ENCODE results near the gene GBX2. TPM values are rescaled to one million over a fixed set of nuclear protein-coding genes. Genes with fewer than 3 reads are reported as not detected.

The GBX2 gene
- total and polyA plus RNA-seq, 2 donors (not counting 1 experiment from before 2014, with no cell fraction given), result not detected

DNA sequence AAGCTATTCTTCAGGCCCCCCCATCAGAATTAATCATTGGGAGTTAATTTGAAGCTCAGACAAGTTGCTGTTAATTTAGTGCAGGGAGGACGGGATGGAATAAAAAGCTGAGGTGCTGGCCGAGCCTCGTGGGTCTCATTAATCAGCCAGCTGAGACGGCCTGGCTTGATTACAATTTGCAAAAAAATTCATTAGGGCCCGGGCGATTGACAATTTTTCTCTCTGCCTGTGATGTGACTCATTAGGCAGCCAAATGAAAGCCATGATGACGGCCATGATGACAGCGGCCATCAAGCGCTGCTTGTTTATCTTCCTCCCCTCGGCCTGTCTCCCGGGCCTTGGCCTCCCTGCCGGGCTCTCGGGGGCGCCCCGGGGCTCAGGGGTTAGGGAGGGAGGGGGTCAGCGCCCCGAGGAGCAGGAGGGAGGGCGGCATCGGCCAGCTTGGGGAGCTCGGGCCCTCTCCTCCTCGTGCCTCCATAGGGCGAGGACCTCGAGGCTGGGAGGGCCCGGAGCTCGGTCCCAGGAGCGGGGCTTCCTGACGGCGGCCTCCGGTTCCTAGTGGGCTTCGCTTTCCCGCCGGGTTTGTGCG is 5.2 kb downstream of the GBX2 start:
- CTCF ChIA-PET, result no interaction called here
- Histone ChIP-seq H4K20me1 (ENCODE audit: control insufficient read depth, insufficient read depth, low read length, poor library complexity, severe bottlenecking) (no peaks in the 10 kb centered on the region), H3K36me3 (replicated peaks in 1 of 2; ENCODE audit: control extremely low read depth in 1 of 2, control insufficient read depth in 1 of 2, extremely low read depth in 1 of 2, insufficient read depth in 2 of 2, low read length in 1 of 2) (no peaks in the 10 kb centered on the region), H3K4me1 (ENCODE audit: control insufficient read depth in 2 of 2, insufficient read depth in 2 of 2, low read length in 2 of 2) (peaks cover 0 to 12% of the 10 kb centered on the region in 2 donors), H3K27ac (ENCODE audit: low read length in 2 of 2) (no peak overlapping the region), H3K4me2 (replicated peaks; ENCODE audit: low read depth, low read length, poor library complexity, severe bottlenecking) (no peak overlapping the region), H3K9ac (ENCODE audit: low read length) (no peak overlapping the region), H3K79me2 (ENCODE audit: control insufficient read depth, insufficient read depth, low read length) (no peaks in the 10 kb centered on the region), H2AFZ (ENCODE audit: insufficient read depth, low read depth, low read length, poor library complexity, severe bottlenecking) (no peak overlapping the region), H3K4me3 (ENCODE audit: control extremely low read depth in 1 of 5, extremely low read depth in 1 of 5, insufficient read depth in 1 of 5, low read depth in 2 of 5, low read length in 4 of 5) (no peak overlapping the region), H3K9me3 (ENCODE audit: control extremely low read depth in 1 of 3, control insufficient read depth in 2 of 3, insufficient read depth in 1 of 3, low read length in 2 of 3) (peaks cover 0 to 23% (median 0%) of the 10 kb centered on the region in 3 donors), H3K27me3 (replicated peaks in 1 of 4; ENCODE audit: control extremely low read depth in 1 of 4, control insufficient read depth in 3 of 4, insufficient read depth in 4 of 4, low read length in 3 of 4) (peaks cover 0 to 70% (median 23%) of the 10 kb centered on the region in 4 experiments)
- 17% methylated on average over 31 of the region's 33 CpGs for WGBS (ENCODE audit: insufficient coverage)
- Mint-ChIP-seq H3K4me1 (peaks cover 10% of the 10 kb centered on the region), H3K27ac (no peak overlapping the region), H3K27me3 (peaks cover 39% of the 10 kb centered on the region), H3K4me3 (no peak overlapping the region), H3K9me3 (ENCODE audit: insufficient read depth) (no peaks in the 10 kb centered on the region)
- DNase-seq, result no peak
- intact Hi-C loops (cut with micrococcal nuclease), result no loop called here
- no peak for ATAC-seq (ENCODE audit: low read depth)
- POLR2A ChIA-PET, result no interaction called here
- TF ChIP-seq, protein P1, sequence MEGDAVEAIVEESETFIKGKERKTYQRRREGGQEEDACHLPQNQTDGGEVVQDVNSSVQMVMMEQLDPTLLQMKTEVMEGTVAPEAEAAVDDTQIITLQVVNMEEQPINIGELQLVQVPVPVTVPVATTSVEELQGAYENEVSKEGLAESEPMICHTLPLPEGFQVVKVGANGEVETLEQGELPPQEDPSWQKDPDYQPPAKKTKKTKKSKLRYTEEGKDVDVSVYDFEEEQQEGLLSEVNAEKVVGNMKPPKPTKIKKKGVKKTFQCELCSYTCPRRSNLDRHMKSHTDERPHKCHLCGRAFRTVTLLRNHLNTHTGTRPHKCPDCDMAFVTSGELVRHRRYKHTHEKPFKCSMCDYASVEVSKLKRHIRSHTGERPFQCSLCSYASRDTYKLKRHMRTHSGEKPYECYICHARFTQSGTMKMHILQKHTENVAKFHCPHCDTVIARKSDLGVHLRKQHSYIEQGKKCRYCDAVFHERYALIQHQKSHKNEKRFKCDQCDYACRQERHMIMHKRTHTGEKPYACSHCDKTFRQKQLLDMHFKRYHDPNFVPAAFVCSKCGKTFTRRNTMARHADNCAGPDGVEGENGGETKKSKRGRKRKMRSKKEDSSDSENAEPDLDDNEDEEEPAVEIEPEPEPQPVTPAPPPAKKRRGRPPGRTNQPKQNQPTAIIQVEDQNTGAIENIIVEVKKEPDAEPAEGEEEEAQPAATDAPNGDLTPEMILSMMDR (IDR thresholded peaks at IDR 0.05), result no peak
- TF ChIP-seq EZH2 (IDR thresholded peaks at IDR 0.05; ENCODE audit: borderline replicate concordance, insufficient read depth, low read depth, low read length, poor library complexity, severe bottlenecking), result no peak

DNA sequence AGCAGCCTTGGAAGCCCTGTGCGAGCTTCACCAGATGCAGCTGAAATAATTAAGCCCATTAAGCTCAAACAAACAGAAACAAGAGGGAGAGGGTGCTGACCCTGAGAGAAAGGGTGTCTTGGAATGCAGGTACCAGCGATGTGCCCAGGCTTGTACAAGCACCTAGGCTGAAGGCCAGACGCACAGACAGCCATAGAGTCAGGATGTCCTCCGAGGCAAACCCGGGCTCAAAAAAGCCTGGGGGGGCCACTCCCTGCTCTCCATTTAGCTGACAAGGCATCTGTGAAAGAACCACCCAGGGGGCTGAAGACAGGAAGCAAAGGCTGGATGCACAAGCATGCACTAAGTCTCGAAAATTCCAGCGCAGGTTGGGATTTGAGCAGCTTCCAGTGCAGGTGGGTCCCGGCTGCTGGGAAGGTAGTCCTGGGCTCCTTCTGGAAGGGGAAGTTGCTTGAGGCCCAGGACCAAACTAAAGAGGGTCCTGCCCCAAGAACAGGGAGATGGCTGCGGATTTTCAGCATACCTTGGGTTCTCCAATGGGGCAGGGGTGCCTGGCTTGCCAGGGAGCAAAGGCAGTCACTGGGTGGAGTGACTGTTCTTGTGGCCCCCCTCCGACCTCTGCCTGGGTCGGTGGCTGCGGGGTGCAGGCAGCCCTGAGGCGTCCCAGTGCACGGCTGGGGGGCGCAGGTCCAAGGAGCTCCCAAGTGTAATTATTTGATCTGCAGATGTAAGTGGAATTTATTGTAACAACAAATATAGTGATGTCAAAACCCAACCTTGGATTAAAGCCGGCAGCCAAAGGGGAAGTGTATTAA is 5.9 kb downstream of the GBX2 start:
- H3K27ac Mint-ChIP-seq, result no peak overlapping the region
- TF ChIP-seq EZH2 (IDR thresholded peaks at IDR 0.05; ENCODE audit: borderline replicate concordance, insufficient read depth, low read depth, low read length, poor library complexity, severe bottlenecking), result no peak
- TF ChIP-seq, protein P1 (IDR thresholded peaks at IDR 0.05), result no peak
- H2AFZ ChIP-seq (ENCODE audit: insufficient read depth, low read depth, low read length, poor library complexity, severe bottlenecking), result no peak overlapping the region
- ChIA-PET CTCF (no interaction called here), POLR2A (no interaction called here)
- H3K4me1 Mint-ChIP-seq, result peaks cover 10% of the 10 kb centered on the region
- H3K27me3 Mint-ChIP-seq, result peaks cover 47% of the 10 kb centered on the region
- no peak for ATAC-seq (ENCODE audit: low read depth)
- H3K27ac ChIP-seq (ENCODE audit: low read length in 2 of 2), result no peak overlapping the region
- no peak for DNase-seq
- H3K27me3 ChIP-seq (replicated peaks in 1 of 4; ENCODE audit: control extremely low read depth in 1 of 4, control insufficient read depth in 3 of 4, insufficient read depth in 4 of 4, low read length in 3 of 4), result peaks cover 0 to 73% (median 23%) of the 10 kb centered on the region in 4 experiments
- intact Hi-C loops (cut with micrococcal nuclease), result no loop called here
- H3K9me3 ChIP-seq (ENCODE audit: control extremely low read depth in 1 of 3, control insufficient read depth in 2 of 3, insufficient read depth in 1 of 3, low read length in 2 of 3), result peaks cover 0 to 23% (median 0%) of the 10 kb centered on the region in 3 donors
- H3K36me3 ChIP-seq (replicated peaks in 1 of 2; ENCODE audit: control extremely low read depth in 1 of 2, control insufficient read depth in 1 of 2, extremely low read depth in 1 of 2, insufficient read depth in 2 of 2, low read length in 1 of 2), result no peaks in the 10 kb centered on the region
- H3K4me3 Mint-ChIP-seq, result no peak overlapping the region
- H3K4me2 ChIP-seq (replicated peaks; ENCODE audit: low read depth, low read length, poor library complexity, severe bottlenecking), result no peak overlapping the region
- H3K4me1 ChIP-seq (ENCODE audit: control insufficient read depth in 2 of 2, insufficient read depth in 2 of 2, low read length in 2 of 2), result peaks cover 0 to 12% of the 10 kb centered on the region in 2 donors
- H3K9ac ChIP-seq (ENCODE audit: low read length), result no peak overlapping the region
- H3K79me2 ChIP-seq (ENCODE audit: control insufficient read depth, insufficient read depth, low read length), result no peaks in the 10 kb centered on the region
- H3K9me3 Mint-ChIP-seq (ENCODE audit: insufficient read depth), result no peaks in the 10 kb centered on the region
- no peaks in the 10 kb centered on the region for H4K20me1 ChIP-seq (ENCODE audit: control insufficient read depth, insufficient read depth, low read length, poor library complexity, severe bottlenecking)
- H3K4me3 ChIP-seq (ENCODE audit: control extremely low read depth in 1 of 5, extremely low read depth in 1 of 5, insufficient read depth in 1 of 5, low read depth in 2 of 5, low read length in 4 of 5), result no peak overlapping the region
- 50% methylated on average over 12 of the region's 16 CpGs for WGBS (ENCODE audit: insufficient coverage)

All from B cell (primary cell).